ENCODE measurements around the gene STK4.

GRCh38 chr20:45064812-45065211 lies 98.5 kb downstream of the STK4 start:
- TF ChIP-seq CREM (CRISPR knock-in tag; IDR thresholded peaks at IDR 0.05): no peak
- TF ChIP-seq CTCF (IDR thresholded peaks at IDR 0.05): no peak
- TF ChIP-seq USF2 (CRISPR knock-in tag; IDR thresholded peaks at IDR 0.05): no peak
- TF ChIP-seq ZNF232 (CRISPR knock-in tag; IDR thresholded peaks at IDR 0.05): no peak
- no peak for TF ChIP-seq NR3C1 (CRISPR knock-in tag; conservative IDR thresholded peaks at IDR 0.05; ENCODE audit: low read depth)
- no peak for TF ChIP-seq NR2C2 (CRISPR knock-in tag; IDR thresholded peaks at IDR 0.05)
- no peak for TF ChIP-seq ZNF512 (CRISPR knock-in tag; IDR thresholded peaks at IDR 0.05; ENCODE audit: borderline replicate concordance)
- no peak for TF ChIP-seq ZNF121 (CRISPR knock-in tag; IDR thresholded peaks at IDR 0.05)
- no peak for TF ChIP-seq MAX (CRISPR knock-in tag; IDR thresholded peaks at IDR 0.05)
